Fibroblast of villous mesenchyme (primary cell): Measurements from ENCODE around the gene ATG2B. TPM values are rescaled to one million over a fixed set of nuclear protein-coding genes. Genes with fewer than 3 reads are reported as not detected.
"Not testable (repeated sequence)": the region's sequence is repeated elsewhere in the genome, so short reads cannot be mapped to it uniquely, and the experiment has no call there.

Experiments
- DNase-seq: peaks from one replicate; pipeline ENCODE4 v3.0.0-alpha.2; 2010; ENCODE audit warnings: low read depth
- H3K4me3 ChIP-seq: 2 replicates; pipeline ENCODE4 v1.5.1; 2011; ENCODE audit warnings: low read depth, mild to moderate bottlenecking, low read length
- CTCF ChIP-seq: IDR thresholded peaks from 2 replicates; pipeline ENCODE4 v1.5.1; 2012; ENCODE audit warnings: low read depth, mild to moderate bottlenecking, low read length; ENCODE audit not compliant: insufficient read depth
- total RNA-seq: library from RNA; depleted of rRNA; stranded (reverse); fragments of >200 nt; gene quantifications from 2 replicates; pipeline ENCODE4 v1.2.3, GENCODE V29; 2012

The ATG2B gene
- total RNA-seq, 1 donor = 32.4 TPM

- H3K4me3 ChIP-seq = no peak overlapping the region
- DNase-seq = peak; percentile 11
- no peak for TF ChIP-seq CTCF
Observed at GRCh38 chr14:96351986-96352385, 11.2 kb downstream of the ATG2B start.

GRCh38 chr14:96349286-96350075, 13.7 kb downstream of the ATG2B start:
- TF ChIP-seq CTCF = no peak
- H3K4me3 ChIP-seq = no peak overlapping the region
- no peak for DNase-seq

GRCh38 chr14:96347957-96348356, 15.2 kb downstream of the ATG2B start:
- not testable (repeated sequence) for DNase-seq

GRCh38 chr14:96345669-96346068, 17.5 kb downstream of the ATG2B start:
- DNase-seq = no peak
- no peak overlapping the region for H3K4me3 ChIP-seq
- no peak for TF ChIP-seq CTCF

More at GRCh38 chr14:96347957-96348356, 15.2 kb downstream of the ATG2B start:
- H3K4me3 ChIP-seq = not testable (repeated sequence)

- no peak overlapping the region for H3K4me3 ChIP-seq
- TF ChIP-seq CTCF = no peak
- DNase-seq = no peak
Observed at GRCh38 chr14:96341323-96341722, 21.8 kb downstream of the ATG2B start.

GRCh38 chr14:96338551-96338950, 24.6 kb downstream of the ATG2B start:
- no peak for DNase-seq
- no peak overlapping the region for H3K4me3 ChIP-seq
- no peak for TF ChIP-seq CTCF

- no peak for TF ChIP-seq CTCF
- no peak overlapping the region for H3K4me3 ChIP-seq
- no peak for DNase-seq
Observed at GRCh38 chr14:96324219-96324618, 38.9 kb downstream of the ATG2B start.
